GM19238 (cell line): ENCODE results near the gene PIGW.
A peak's percentile ranks its signal among the peaks of the same experiment; 100 is the strongest.

Experiments
- DNase-seq: peaks from one replicate; pipeline ENCODE4 v3.0.0; 2011; ENCODE audit warnings: low spot score; ENCODE audit not compliant: insufficient read length

Gene PIGW

DNA sequence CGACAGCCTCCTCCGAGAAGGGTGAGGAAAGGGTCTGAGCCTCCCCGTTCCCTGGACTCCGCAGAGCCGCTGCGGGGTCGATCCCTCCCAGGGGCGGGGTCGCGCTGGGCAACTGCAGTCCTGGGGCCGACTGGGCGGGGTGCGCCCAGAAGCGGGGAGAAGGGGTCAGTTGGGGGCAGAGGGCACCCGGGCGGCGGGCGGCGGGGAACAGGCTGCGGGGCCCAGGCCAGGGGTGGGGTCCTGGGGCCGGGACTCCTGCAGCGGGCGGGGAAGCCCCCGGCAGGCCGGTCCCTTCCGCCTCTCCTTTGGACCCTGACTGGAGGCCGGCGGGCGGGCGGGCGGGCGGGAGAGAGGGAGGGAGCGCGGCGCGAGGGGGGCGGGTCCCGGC is 10.3 kb downstream of the PIGW start:
- no peak for DNase-seq

DNA sequence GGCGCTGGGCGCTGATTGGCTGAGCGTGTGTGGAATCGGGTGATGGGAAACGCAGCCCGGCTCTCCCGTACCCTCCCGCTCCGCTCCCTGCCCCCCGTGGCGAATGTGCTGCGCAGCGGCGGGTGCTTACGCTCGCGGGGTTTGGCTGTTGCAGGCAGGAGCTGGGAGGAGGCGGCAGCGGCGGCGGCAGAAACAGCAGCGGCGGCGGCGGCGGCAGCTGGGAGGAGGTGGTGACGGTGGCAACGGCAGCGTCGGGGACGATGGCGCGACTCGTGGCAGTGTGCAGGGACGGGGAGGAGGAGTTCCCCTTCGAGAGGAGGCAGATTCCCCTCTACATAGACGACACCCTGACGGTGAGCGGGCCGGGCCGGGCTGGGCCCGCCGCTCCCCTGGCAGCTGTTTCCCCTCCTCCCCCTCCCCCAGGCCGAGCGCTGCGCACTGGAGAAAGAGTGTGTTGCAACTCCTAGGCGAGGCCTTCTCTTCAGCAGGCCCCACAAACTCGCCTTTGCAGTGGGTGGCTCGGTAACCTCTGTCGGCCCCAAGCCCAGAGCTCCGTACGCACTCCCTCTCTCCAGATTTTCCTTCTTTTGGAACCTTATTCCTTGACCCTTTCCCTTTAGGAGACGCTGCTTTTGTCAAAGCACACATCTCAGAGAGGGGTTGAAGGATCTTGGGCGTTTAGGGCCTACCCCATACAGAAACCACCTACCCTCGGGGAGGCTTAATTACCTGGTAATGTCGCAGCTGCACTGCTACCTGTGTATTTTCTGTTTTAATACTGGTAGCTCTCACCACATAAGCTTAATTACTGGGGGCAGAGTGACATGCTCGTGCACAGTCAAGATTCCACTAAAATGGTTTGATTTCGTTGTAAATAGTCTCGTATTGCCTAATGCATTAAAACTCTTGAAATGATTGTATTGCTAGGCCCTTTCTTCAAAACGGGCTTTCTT is 11.0 kb downstream of the PIGW start:
- peak; percentile 91 for DNase-seq

DNA sequence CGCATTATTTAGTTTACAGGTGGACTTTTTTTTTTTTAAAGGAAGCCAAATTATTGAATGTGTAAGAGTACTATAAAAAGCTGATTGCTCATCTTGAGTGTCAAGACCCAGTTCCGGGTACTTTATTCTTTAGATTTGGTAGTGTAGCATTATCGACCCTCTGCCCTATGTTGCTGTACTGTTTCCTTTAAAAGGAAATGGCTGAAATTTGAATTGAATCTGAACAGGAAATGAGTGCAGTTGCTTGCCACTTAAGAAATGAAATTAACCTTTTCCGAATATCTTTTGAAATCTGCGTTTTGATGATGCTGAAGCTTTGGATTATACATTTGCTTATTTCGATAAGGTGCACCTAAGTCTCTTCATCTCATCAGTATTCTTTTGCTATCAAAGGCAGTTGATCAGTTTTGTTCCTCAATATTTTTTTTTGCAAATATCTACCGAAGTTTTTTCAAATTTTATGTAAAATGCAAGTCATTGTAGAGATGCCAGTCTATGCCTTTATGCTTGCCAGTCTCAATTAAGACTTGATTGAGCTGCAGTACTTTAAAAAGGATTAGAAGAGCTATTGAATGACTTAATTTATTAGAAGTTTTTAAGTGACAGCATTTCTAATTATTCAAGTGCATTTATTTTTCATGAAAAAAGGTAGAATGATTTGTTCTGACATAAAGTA is 11.8 kb downstream of the PIGW start:
- no peak for DNase-seq

DNA sequence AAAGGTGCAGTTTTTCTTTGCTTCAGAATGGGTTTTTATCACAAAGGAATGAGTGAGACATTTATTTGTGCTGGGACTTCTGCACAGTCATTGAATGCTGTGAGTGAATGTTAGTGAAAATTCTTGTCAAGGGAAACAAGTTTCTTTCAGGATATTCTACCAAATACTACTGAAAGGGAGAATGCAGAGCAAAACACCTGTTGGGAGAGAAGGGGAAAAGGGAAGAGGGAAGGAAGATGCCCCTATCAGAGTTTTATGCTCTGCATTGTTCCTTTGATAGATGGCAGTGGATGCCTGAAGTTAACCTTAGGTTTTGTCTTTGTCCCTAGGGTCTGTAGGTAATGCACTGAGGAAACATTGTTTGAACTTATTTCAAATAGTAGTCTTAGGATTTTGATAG is 13.0 kb downstream of the PIGW start:
- DNase-seq: no peak

DNA sequence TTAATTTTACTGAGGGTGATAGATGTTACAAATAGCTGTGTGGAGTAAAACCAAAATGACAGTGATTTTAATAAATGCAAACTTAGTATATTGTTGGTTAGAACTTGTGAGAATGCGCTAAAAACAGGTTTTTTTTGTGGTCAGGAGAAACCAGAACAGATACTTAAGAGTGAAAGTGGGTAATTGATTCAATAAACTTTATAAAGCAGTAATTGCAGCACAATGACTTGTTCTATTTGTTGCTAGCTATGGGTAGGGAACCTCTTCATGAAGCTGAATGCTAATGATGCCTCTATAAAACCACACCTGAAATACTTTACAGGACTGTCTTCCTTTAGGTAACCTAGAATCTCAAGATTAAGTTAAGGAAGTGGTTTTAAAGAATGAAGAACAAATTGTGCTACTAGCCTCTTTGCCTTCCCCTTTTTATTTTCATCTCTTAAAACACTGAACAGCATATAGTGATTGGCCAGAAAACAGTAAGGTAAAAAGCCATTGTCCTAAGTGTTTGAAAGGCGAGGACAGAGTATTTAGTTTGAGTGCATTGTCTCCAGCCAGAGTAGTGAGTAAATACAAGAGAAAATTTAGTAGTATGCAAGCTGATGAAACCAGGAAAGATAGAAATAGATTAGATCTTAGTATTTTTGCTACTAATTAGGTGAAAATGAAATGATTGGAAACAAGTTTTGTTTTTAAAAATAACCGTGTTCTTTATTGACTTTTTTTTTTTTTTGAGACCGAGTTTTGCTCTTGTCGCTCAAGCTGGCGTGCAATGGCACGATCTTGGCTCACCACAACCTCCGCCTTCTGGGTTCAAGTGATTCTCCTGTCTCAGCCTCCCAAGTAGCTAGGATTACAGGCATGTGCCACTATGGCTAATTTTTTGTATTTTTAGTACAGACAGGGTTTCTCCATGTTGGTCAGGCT is 16.0 kb downstream of the PIGW start:
- no peak for DNase-seq

DNA sequence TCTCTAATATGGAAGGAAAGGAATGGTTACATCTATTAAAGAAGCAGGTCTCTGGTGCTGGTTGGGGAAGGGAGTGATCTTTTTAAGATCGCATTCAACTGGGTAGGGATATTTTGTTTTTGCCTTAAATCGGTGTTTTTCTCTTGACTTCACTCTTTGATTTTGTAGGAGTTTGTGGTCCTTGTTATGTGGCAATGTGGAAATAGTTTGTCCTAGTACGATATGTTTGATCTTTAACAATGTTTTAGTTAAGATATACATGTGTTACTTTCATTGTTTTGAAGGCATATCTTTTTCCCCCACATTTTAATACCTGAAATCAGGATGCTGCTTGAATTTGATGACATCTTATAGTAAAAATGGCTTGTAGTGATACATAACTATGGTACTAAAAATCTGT is 18.7 kb downstream of the PIGW start:
- no peak for DNase-seq

DNA sequence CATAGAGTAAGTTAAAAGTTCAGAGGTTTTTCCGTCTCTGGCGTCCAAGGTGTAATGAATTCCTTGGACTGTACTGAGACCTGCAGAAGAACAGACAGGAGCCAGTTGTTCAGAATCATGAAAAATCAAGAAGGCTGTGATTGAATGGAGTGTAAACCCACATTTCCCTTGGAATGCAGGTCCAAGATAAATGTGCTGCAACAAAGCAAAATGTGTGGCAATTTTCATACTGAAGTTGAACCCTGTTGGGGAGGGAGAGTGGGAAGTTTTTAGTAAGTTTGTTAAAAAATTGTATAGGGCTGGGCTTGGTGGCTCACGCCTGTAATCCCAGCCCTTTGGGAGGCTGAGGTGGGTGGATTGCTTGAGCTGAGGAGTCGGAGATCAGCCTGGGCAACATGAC is 31.3 kb downstream of the PIGW start:
- no peak for DNase-seq

DNA sequence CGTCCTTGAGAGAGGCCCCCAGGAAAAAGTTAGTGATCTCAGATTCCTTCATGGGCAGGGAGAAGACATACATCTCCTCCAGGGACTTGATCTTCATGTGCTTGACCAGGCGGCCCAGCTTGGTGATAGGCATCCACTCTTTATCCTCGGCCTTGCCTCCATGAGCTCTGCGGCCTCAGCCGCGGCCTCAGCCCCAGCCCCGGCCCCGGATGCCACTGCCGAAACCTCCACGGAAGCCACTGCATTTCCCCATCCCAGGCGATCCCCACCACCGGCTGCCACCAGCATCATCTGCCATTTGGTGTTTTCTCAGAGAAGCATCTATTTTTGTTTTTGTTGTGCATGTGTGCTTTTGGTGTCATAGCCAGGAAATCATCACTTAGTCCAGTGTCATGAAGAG is 40.2 kb downstream of the PIGW start:
- no peak for DNase-seq

DNA sequence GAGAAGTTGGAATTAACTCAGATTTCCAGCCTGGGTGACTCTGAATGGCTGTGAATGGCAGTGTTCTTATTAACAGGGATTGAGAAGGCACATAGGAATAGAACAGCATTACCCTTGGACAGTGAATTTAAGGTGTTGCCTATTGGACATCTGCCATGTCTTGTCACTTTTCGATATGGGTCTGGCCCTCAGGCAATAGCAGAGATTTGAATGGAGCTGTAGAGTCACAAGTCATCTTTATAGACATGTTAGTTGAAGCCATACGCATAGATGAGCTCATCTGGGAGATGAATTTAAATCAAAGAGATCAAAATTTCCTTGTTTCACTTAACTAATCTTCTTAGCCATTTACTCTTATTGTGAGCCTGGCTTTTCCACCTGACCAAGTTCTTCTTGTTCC is 42.0 kb downstream of the PIGW start:
- no peak for DNase-seq

DNA sequence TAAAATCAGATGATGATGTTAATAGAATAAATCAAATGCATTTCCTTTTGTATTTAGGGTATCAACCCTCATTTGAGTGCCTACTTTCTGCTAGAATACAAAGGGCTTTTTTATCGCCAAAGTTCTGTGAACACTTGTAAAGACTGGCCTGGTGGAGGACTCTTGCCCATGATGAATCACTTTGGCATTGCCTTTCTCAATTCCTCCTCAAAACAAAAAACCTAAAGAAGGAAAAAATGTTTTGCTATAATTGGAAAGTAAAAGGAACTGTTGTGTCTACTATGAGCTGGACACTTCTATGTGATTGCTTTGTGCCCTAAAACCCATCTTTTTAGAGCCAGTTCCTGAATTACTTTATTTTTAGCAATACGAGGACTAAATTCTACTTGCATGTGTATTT is 43.9 kb downstream of the PIGW start:
- DNase-seq: no peak

DNA sequence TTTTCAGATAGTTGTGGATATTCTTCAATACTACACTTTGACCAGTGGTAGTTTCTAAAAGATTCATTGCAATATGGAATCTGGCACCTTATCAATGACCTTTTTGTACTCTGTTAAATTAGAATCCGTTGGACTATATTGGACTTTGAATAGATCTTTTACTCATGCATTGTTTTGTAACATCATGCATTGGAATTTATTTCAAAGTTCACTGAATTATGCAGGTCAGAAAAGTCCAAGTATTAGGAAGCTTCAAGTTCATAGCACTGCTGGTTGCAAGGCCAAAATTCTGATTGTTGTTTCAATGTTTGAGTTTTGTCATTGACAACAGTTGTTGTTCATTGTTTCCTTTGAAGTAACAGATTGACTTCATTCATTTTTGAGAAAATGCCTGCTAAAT is 49.0 kb downstream of the PIGW start:
- DNase-seq: no peak

DNA sequence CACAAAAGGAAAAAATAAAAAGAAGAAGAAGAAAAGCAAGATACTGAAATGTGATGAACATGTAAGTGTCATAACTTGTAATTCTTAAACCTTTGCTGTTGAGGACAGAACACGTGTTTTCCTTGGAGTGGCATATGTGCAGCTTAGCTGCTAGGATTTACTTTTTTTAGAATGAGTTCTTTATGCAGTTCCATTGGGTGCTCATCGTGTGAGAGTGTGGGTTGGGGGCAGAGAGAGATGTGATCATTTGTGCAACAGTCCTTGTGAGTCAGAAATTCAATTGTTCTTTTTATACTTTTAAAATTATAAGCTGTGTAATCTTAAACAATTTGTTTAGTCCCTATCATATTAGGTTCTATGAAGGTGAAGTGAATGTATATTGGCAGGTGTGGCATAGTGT is 51.4 kb downstream of the PIGW start:
- no peak for DNase-seq
